Activated CD4-positive, CD25-positive, alpha-beta regulatory T cell (primary cell): Measurements from ENCODE around the gene AKAP13.
"Not testable (repeated sequence)": the region's sequence is repeated elsewhere in the genome, so short reads cannot be mapped to it uniquely, and the experiment has no call there.

Experiments
- DNase-seq, 4 experiments: peaks; one replicate each; lab custom pipeline; 2025; lab: John Stamatoyannopoulos, UW

The AKAP13 gene

DNA sequence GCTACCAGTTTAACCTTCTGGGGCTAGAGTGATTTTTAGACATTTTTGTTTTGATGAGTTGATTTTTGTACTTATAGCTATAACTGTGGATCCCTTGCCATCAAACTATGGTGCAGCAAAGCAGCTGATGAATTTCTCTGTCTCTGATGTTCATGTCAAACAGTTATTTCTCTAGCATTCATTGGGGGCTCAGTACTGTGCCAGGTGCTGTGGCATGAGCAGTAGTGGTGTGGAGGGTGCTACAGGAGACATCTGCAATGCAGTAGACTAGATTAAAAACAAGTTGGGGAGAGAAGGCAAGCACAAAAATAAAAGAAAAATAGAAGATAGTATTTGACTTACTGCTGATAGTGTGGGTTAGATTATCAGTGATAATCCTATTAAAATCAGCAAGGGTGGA lies 95.3 kb downstream of the AKAP13 start:
- no peak for DNase-seq

DNA sequence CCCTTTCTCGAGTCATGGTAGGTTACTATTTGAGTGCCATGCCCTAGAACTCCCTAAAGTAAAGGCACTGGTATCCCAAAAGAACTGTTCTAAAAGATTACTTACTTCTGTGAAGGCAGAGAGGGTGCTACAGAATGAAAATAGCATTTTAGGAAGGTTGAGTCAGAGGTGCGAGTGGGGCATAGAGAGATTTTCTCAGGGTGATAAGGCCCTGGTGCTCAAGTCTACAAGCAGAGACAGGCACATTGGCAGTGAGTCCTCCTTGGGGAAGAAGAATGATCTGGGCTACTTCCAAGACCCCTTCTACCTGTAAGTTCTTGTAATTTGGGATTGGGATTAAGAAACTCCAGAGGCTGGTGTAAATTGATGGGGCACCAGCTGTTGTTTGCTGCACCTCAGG lies 96.7 kb downstream of the AKAP13 start:
- DNase-seq: no peak

DNA sequence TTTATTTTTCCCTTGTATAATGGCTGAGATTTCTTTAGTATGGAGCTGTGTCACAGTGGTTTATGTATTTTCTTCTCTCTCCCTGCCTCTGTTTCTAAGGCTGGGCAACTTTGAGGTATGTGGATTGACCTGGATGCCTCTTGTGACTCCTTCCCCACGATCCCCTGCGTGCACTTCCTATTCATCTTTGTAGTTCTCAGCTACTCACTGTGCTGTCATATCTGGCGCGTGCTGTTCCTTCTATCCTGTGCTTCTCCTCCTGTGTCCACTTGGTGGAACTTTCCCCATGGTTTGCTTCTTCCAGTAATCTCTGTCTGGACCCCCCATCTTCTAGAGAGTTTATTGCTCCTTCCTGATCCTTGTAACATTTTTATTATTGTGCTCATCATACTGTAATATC lies 97.3 kb downstream of the AKAP13 start:
- no peak for DNase-seq

DNA sequence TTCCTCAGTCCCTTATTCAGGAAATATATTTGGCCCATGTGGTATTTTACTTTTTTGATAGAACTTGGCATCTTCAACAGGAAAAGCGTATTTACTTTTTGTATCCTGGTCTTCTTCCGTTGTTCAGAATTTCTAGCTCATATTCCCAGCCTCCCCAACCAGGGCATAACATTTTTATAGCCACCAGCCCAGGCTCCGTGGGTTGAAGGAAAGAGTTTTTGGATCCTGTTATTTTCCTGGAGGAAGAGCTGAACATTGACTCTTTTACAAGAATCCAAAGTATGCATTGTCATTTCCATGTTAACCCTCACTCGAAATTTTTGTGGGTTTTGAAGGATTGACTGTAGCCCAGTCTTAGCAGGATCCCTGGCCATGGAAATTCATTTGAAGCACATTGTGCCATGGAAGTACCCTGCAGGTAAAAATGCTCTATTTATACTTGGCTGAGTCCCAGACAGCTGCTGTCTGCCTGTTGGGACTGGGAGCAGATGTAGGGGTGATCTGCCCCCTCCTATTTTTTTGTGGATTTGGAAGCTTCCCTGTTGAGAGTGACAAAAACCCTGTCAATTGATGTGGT lies 98.8 kb downstream of the AKAP13 start:
- no peak for DNase-seq

DNA sequence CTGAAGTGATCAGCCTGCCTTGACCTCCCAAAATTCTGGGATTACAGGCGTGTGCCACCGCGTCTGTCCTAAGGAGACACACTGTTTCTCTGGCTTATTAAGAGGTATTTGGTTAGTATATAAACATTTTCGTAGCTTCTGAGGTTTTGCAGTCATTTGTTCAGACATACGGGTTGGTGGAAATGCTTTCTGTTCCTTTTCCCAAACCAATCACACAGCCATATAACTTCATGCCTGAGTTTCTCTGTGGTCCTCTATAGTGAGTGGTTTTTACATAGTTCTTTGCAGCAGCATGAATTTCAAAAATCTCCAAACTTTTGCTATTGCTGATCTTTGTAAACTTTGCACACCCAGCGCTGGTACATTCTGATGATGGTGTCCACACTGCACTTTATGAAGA lies 100.5 kb downstream of the AKAP13 start:
- no peak for DNase-seq

DNA sequence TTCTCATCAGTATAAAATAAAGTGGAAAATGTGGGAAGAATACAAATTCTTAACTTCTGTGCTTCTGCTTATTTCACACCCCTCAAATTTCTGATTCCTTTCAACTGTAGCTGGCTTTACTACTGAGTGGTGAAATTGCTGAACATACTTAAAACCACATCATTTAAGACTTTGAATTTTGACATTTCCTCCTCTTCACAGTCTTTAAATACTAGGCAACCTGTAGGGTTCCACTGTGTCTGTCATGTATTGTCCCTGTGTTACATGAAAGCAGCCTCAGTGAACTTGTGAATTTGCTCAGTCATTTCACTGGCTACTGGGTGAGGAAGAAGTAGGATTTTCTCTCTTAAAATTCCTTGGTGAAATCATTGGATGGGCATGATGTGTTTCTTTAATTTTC lies 101.1 kb downstream of the AKAP13 start:
- DNase-seq: not testable (repeated sequence)

DNA sequence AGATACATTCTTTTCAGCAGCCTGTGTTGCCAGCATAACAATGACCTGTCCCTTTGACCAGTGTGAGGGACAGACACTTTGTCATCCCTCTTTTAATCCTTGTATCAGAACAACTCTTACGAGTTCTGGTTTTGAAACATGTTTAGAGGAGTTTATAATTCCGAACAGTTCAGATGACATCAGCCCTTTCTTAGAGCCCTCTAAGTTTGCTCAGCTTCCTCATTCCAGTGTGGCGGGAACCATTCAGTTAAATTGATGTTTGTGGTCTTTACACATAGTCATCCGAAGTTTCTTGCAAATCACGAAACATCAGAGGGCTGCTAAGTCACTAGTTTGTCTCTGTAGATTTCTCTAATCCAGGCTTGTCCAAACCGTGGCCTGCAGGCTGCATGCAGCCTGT lies 102.5 kb downstream of the AKAP13 start:
- no peak for DNase-seq

DNA sequence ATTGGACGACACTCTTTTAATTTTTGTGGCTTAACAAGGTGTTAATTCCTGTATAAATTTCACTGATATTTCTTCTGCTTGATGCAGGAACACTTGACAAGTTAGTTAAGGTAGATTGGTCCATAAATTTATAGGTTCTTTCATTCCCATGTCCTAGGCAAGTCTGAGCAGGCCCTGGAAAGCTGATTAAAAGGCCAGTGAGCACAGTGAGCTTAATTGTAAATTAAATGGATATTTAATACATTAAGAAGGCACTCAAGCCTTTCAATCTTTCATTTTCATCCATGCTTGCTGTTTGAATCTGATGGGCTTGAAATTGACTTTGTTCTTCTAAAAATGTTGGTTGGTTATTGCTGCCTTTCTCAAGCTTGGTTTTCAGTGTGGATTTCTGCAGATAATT lies 103.6 kb downstream of the AKAP13 start:
- not testable (repeated sequence) for DNase-seq

DNA sequence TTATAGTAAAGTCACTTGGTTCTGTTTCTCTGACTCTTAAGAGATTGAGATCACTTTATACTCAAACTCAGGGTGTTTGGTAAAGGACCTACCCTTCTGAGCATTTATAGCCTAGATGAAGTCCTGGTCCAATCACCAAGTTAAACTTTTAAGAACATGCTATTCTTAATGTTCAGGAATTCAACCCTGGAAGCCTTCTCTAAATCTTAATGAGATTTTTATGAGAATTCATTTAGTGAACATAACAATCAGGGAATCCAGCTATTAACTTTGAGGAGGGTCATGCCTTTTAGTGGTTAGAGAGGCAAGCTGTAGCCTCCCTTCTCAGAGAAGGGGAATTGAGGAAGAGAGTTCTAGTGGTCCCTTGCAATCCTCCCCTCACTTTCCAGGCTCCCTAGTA lies 104.5 kb downstream of the AKAP13 start:
- DNase-seq: not testable (repeated sequence)

DNA sequence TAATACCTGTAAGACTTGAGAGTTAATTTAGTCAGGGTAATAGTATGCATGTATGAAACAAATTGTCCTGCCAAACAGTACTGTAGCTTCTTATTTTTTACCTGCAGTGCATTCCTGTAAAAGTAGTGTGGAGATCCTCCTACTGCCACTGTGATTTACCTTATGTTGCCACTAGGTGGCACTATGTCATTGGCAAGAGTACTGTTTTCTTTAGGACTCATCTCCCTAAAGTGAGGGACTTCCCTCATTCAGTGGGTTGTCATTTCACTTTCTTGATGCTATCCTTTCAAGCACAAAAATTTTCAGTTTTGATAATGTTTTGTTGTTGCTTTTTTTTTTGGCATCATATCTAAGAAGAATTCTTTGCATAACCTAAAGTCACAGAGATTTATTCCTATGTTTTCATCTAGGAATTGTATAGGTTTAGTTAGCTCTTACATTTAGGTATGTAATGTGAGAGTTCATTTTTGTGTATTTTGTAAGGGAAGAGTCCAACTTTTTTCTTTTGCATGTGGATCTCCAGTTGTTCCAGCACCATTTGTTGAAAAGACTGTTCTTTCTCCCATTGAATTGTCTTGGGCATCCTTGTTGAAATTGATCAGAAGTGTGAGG lies 105.7 kb downstream of the AKAP13 start:
- DNase-seq: peak in 2 of 4 experiments; percentile 14 to 15

DNA sequence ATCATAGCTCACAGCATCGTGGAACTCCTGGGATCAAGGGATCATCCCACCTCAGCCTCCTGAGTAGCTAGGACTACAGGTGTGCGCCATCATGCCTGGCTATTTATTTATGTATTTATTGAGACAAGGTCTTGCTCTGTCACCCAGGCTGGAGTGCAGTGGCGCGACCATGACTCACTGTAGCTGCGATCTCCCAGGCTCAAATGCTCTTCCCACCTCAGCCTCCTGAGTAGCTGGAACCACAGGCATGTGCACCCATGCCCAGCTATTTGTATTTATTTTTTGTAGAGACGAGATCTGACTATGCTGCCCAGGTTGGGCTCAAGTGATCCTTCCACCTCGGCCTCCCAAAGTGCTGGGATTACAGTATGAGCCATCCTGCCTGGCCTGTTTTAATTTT lies 107.4 kb downstream of the AKAP13 start:
- not testable (repeated sequence) for DNase-seq

DNA sequence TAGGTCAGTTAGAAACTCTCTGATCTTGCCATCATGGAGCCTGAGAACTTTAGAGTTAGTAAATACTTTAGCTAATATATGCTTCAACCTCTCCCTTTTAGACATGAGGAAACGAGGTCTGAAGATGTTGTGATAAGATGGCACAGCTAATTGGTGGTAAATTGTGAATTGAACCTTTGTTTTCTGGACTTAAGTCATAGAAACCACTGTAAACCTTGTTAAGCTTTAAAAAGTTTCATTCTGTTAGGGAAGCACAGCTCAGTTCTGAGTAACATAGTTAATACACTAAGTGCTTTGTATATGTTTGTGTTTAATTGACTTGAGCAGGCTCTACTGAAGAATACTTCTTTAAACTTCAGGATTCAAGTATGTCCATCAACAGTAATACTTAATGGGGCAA lies 108.6 kb downstream of the AKAP13 start:
- no peak for DNase-seq

DNA sequence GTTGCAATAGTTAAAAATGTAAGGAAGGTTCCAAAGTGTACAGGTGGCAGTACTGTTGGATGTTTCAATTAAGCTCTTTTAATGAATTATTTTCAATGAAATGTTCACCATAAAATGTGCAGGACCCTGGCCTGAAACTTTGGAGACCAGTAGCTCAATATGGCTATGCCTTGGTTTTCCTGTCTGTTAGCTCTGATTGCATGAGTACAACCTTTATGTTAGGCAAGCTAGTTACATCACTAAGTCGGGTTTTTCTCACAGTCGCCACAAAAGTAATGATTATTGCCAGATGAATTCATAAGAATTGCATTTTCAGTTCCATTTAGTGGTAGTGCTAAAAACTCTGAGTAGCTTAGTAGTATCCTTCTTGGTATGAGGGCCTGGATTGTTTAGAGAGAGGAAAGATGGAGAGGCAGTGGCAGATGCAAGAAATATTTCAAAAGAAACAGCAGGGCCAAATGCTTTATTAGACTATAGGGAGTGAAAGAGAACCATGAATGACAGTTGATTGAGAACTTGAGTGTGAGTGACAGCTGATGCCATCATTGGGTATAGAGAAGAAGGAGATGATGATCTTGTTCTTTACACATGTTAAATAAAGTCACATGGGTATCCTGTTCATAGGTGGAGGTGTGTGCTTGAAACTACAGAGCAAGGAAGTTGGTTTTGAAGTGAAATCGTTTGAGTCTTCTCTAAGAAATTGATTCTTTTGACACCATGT lies 109.5 kb downstream of the AKAP13 start:
- DNase-seq: no peak

DNA sequence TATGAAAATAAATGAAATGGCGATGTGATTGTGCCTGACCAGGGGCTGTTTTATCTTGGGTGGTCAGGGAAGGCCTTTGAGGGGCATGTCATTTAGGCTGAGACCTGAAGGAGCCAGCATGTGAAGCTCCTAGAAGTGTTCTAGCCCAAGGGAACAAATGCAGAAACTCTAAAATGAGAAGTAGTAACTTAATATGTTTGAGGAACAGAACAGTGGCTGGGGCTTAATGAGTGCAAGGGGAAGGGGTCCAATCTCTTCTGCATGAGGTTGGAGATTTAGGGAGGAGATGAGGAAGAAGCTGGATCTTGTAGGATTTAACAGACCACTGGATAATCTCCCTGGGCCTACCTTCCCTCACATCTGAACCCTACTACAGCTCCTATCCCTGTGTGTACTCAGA lies 110.5 kb downstream of the AKAP13 start:
- DNase-seq: no peak

DNA sequence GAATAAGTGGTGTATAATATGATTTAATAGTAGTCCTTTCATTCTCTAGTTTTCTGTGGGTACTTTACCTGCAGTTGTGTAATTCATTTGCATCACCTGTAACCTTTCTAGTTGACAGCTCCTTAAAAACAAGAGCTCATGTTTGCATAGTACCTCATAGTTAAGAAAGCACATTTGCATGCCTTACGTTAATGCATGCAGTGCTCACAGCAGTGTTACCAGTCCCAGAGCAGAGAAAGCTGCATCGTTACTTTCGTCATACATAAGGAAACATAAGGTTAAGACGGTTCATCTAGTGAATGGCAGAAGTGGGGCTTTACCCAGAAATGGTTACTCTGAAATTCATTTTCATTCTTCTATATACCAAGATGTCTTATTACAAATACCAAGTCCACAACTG lies 111.3 kb downstream of the AKAP13 start:
- no peak for DNase-seq

DNA sequence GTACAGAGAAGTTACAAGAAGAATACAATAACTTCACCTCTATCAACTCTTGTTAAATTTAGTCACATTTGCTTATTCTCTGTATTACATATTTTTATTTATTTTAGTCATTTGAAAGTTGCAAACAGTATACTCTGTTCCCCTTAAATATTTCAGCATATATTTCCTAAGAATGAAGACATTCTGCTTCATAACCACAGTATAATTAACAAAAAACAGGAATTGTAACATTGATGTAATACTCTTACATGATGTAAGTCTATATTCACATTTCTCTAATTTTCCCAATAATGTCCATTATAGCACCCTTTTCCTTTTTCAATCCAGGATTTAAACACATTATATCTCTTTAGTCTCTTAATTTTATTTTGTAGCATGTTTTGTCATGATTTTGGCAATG lies 112.0 kb downstream of the AKAP13 start:
- DNase-seq: no peak

DNA sequence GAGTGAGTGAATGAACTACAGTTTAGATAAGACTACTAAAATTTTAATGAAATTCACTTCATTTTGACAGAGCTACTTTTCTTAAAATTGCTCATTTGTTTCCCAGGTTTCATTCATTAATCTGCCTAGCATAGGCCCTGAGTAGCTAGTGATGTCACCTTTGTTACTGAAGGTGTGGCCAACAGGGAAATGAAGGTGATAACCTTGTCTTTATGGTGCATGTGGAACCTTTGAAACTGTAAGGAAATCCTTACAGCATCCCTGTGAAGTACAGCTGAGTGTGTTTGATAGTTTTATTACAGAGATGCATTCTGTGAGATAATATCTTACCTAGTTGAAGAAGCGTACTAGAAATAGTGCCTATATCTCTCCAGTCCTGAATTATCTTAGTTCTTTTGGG lies 112.9 kb downstream of the AKAP13 start:
- no peak for DNase-seq

DNA sequence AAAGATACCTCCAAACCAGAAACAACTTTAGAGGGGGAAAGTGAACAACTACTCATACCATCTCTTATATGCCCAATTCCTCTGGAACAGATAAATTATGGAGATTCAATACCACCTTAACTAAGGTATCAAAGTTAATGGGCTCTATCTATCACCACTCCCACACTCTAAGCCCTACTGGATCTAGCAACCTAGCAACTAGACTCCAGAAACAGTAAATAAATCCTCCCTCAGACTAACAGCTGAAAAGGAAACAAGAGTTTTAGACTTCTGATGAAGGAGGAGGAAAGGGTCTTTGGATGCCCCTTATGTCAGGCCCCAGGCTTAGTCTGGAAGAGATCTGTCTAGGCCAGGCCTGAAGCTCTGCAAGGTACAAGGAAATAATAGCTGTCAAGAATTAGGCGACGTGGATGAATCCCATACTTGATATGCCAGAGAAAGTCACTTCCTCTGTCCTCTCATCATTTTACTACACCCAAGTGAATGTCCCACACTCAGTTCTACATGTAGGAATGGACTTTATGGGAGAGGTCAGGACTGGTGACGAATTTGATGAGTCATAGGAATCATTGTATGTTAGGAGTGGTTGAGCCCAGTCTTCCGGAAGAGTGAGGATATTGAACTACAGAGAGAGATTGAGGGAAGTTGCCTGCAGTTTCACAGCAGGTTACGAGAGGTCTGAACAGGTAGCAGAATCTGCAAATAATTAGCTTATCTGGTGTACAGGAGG lies 113.8 kb downstream of the AKAP13 start:
- no peak for DNase-seq

DNA sequence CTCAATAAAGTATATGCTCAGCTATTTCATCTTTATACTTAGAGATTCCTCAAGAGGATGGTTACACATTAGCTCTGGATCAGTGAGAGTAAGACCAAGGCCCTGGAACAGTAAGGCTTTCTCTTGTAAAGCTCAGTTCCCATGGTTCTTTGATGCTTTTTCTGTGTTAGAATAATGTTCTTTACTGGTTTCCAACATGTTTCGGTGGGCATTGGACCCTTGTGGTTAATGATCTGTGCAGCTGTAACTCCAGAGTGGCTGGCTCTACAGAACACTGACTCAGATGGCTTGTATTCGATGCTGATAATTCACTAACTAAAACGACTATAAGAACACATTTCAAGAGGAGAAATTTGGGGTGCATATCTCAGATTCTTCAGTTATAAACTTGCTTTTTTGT lies 114.7 kb downstream of the AKAP13 start:
- DNase-seq: no peak

DNA sequence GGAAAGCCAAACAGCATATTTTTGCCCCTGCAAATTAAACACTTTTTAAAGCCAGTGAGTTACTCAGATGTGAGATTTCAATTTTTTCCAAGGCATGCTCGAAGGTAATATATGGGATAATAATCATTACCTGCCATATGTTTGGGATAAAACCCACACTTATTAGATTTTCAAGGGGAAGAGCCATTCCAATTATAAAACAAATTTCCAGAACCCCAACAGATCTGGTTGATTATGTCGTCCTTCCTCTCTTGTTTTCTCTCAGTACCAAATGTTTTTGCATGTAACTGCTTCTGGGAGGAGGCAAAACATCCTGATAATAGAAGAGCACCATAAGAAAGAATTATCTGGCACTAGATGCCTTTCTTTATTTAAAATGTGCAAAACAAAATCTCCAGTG lies 115.1 kb downstream of the AKAP13 start:
- DNase-seq: no peak

DNA sequence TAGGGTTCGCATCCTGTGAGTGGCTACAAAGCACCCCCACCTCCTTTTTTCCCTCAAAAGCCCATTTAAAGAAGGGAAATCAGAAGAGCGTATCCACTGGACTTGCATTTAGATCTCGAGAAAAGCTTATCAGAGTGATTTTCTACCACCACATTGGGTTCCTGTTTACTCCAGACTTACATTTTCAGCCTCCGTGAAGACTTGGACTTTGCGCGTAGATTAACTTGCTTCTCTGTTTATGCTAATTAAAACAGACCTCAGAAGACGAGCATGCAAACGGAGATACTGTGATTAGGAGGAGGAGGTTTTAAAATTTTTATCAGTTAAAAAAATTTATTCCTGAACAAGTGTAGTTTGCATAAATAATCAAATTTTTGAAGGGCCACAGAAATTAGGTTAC lies 115.7 kb downstream of the AKAP13 start:
- DNase-seq: no peak

DNA sequence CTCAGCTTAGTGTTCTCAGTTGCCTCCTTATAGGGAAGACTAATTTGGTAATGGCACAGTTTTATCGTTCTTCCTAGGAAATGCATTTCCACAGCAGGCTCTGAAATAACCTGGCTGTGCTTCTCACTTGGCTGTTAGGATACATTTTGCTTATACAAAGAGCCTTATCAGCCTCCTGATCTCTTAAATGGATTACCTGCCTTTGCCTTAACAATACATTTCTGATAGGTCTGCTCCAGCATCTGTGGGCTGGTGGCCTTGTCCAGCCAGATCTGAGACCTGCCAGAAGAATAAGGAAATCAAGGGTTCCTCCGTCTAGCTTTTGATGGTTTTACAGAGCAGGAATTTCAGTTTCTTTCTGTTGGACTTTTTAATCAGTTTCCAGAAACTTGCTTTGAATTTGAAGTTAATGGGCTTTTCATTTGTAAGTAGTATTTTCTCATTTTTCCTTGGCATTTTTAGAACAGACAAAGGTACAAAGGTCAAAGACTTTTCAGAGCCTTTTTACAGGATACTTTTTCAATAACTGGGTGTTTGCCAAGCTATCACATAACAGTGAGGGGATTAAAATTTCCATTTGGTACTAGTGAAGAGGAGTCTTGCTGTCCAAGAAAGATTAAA lies 116.3 kb downstream of the AKAP13 start:
- DNase-seq: no peak

DNA sequence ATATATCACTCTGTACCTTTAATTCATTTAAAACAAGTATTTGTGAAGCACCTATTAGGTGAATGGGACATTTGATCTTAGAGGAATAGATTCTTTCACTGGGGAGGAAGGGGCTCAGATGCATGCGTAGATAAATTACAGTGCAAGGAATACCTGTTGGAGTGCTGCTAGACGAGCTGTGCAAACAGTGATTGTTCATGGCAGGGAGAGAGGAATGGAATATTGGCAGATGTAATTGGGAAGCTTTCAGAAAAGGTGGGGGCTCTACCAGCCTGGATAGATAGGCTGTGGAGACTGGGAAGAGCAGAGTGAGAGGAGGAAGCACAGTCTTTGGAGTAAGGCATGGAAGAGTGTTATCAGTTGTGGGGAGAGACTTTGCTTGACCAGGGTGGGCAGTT lies 116.8 kb downstream of the AKAP13 start:
- no peak for DNase-seq
